Measurements from ENCODE around the gene ELK3. TPM values are rescaled to one million over a fixed set of nuclear protein-coding genes. Genes with fewer than 3 reads are reported as not detected.

The ELK3 gene
- total RNA-seq, 2 experiments from 2014 or later = 7.7 TPM

GRCh38 chr12:96155181-96155580, 39.0 kb upstream of the ELK3 start:
- ATAC-seq (no peak), DNase-seq (no peak)
- Mint-ChIP-seq H3K27me3 (no peaks in the 10 kb centered on the region), H3K27ac (no peak overlapping the region), H3K4me3 (no peak overlapping the region), H3K9me3 (no peaks in the 10 kb centered on the region), H3K4me1 (ENCODE audit: low read depth) (no peaks in the 10 kb centered on the region), H3K36me3 (ENCODE audit: low read depth) (no peaks in the 10 kb centered on the region)
- ChIA-PET CTCF (no interaction called here), POLR2A (no interaction called here)
- no peak for TF ChIP-seq CTCF (IDR thresholded peaks at IDR 0.05)
- intact Hi-C loops (cut with micrococcal nuclease) = no loop called here

- TF ChIP-seq CTCF (IDR thresholded peaks at IDR 0.05) = no peak
- DNase-seq (no peak), ATAC-seq (no peak)
- H3K4me3 Mint-ChIP-seq = no peak overlapping the region
- H3K9me3 Mint-ChIP-seq = no peaks in the 10 kb centered on the region
- no peaks in the 10 kb centered on the region for H3K27me3 Mint-ChIP-seq
- CTCF ChIA-PET = interaction anchor here (0.7 to 2.4 kb wide), 2 partner anchors 14 to 59 kb away, joined by 3 to 8 read pairs; no protein-coding TSS in a partner anchor
- H3K4me1 Mint-ChIP-seq (ENCODE audit: low read depth) = no peaks in the 10 kb centered on the region
- intact Hi-C loops (cut with micrococcal nuclease) = no loop called here
- no peak overlapping the region for H3K27ac Mint-ChIP-seq
- no peaks in the 10 kb centered on the region for H3K36me3 Mint-ChIP-seq (ENCODE audit: low read depth)
- POLR2A ChIA-PET = interaction anchor here (1.5 kb wide), 1 partner anchor 12 kb away, joined by 3 read pairs; no protein-coding TSS in a partner anchor
Observed at GRCh38 chr12:96155781-96156180, 38.4 kb upstream of the ELK3 start.

GRCh38 chr12:96156211-96156610, 38.0 kb upstream of the ELK3 start:
- Mint-ChIP-seq H3K36me3 (ENCODE audit: low read depth) (no peaks in the 10 kb centered on the region), H3K27ac (no peak overlapping the region), H3K27me3 (no peaks in the 10 kb centered on the region), H3K4me1 (ENCODE audit: low read depth) (no peaks in the 10 kb centered on the region), H3K4me3 (no peak overlapping the region), H3K9me3 (no peaks in the 10 kb centered on the region)
- no peak for TF ChIP-seq CTCF (IDR thresholded peaks at IDR 0.05)
- DNase-seq (no peak), ATAC-seq (no peak)
- intact Hi-C loops (cut with micrococcal nuclease) = no loop called here
- POLR2A ChIA-PET = interaction anchor here (1.5 kb wide), 1 partner anchor 11 kb away, joined by 3 read pairs; no protein-coding TSS in a partner anchor
- CTCF ChIA-PET = interaction anchor here (0.7 to 2.4 kb wide), 2 partner anchors 14 to 59 kb away, joined by 3 to 8 read pairs; no protein-coding TSS in a partner anchor

GRCh38 chr12:96157427-96157826, 36.7 kb upstream of the ELK3 start:
- POLR2A ChIA-PET = interaction anchor here (1.5 kb wide), 1 partner anchor 10 kb away, joined by 3 read pairs; no protein-coding TSS in a partner anchor
- Mint-ChIP-seq H3K27me3 (no peaks in the 10 kb centered on the region), H3K4me1 (ENCODE audit: low read depth) (peaks cover 4% of the 10 kb centered on the region), H3K27ac (no peak overlapping the region), H3K36me3 (ENCODE audit: low read depth) (no peaks in the 10 kb centered on the region), H3K9me3 (no peaks in the 10 kb centered on the region), H3K4me3 (no peak overlapping the region)
- CTCF ChIA-PET = interaction anchor here (0.8 to 2.4 kb wide), 2 partner anchors 58 to 359 kb away, joined by 3 to 8 read pairs; no protein-coding TSS in a partner anchor
- DNase-seq (no peak), ATAC-seq (no peak)
- TF ChIP-seq CTCF (IDR thresholded peaks at IDR 0.05) = no peak
- intact Hi-C loops (cut with micrococcal nuclease) = no loop called here

GRCh38 chr12:96164951-96165811, 29.0 kb upstream of the ELK3 start:
- no peak for TF ChIP-seq CTCF (IDR thresholded peaks at IDR 0.05)
- peaks cover 4% of the 10 kb centered on the region for H3K4me1 Mint-ChIP-seq (ENCODE audit: low read depth)
- ChIA-PET POLR2A (no interaction called here), CTCF (interaction anchor here (0.9 kb wide), 2 partner anchors 11 to 51 kb away, joined by 3 to 4 read pairs; no protein-coding TSS in a partner anchor)
- intact Hi-C loops (cut with micrococcal nuclease) = no loop called here
- ATAC-seq (no peak), DNase-seq (no peak)
- no peaks in the 10 kb centered on the region for H3K36me3 Mint-ChIP-seq (ENCODE audit: low read depth)
- no peak overlapping the region for H3K27ac Mint-ChIP-seq
- no peaks in the 10 kb centered on the region for H3K9me3 Mint-ChIP-seq
- H3K27me3 Mint-ChIP-seq = no peaks in the 10 kb centered on the region
- no peak overlapping the region for H3K4me3 Mint-ChIP-seq

All from activated CD8-positive, alpha-beta T cell treated with anti-CD3 and anti-CD28 coated beads for 36 hours (primary cell).